Stimulated activated CD8-positive, alpha-beta memory T cell treated with anti-CD3 and anti-CD28 coated beads, Interleukin-12 subunit alpha, Interleukin-12 subunit beta, amount 100 ng/mL, for 24 hours (primary cell): ENCODE data around the gene SBNO2.
A peak's percentile ranks its signal among the peaks of the same experiment; 100 is the strongest.

Experiments used
- DNase-seq: peaks from one replicate; pipeline ENCODE4 v3.0.0-alpha.2; 2020; ENCODE audit errors: extremely low read depth

The SBNO2 gene

DNA sequence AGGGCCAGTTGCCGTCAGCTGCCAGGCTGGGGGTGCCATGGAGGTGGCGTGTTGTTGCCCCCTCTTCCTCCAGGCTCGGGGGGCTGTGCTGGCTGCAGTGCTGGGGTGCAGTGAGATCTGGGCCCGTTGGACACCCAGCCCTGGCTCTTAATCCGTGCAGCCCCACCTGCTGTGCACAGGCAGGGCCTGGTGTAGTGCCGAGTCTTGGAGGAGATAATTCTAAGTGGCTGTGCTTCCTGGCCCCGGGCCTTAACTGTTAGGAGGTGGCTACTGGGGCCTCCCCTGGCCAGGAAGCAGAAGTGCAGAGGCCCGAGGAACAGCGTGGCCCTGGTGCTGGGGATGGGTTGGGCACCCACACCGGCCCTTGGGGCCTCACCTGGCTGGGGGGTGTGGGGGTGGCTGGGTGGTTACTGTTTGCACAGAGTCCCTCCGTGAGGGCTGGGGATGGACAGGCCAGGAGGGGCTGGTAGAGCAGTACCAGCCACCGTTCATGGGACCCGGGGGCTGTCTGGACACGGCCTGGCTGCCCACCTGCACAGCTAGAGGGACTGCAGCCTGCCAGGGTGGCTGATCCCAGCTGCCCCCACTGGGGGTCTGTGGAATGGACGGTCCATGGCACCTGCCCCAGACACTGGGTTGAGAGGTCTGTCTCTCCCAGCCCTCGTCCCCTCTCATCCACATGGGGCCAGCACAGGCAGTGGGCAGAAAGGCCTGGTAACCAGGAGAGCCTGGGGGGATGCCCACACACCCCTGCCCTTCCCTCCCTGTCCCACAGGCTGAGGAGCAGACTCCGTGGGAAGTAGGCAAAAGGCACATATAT is 67.0 kb downstream of the SBNO2 start:
- DNase-seq: no peak

DNA sequence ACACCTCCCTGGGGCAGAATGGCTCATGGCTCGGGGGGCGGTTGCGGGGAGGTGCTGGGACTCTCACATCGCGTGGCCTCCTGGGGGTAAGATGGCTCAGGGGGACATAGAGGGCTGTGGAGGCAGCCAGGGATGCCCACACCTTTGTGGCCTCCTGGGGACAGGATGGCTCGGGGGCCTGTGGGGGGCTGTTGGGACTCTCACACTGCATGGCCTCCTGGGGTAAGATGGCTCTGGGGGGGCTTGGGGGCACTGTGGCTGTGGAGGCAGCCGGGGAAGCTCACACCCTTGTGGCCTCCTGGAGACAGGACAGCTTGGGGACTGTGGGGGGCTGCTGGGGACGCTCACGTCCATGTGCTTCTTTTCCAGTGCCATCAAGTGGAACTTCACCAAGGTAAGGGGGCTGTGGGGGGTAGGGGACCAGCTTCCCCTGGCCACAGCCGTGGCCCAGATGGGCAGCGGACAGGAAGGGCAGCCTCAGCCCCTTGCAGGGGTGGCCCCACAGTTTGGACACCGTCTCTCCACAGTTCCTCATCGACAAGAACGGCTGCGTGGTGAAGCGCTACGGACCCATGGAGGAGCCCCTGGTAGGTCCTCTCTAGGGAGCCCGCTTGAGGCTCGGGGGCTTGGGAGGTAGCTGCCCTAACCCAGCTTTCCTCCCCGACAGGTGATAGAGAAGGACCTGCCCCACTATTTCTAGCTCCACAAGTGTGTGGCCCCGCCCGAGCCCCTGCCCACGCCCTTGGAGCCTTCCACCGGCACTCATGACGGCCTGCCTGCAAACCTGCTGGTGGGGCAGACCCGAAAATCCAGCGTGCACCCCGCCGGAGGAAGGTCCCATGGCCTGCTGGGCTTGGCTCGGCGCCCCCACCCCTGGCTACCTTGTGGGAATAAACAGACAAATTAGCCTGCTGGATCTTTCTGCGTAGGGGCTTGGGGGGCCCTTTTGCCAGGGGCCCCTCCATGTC is 67.9 kb downstream of the SBNO2 start:
- DNase-seq: no peak

DNA sequence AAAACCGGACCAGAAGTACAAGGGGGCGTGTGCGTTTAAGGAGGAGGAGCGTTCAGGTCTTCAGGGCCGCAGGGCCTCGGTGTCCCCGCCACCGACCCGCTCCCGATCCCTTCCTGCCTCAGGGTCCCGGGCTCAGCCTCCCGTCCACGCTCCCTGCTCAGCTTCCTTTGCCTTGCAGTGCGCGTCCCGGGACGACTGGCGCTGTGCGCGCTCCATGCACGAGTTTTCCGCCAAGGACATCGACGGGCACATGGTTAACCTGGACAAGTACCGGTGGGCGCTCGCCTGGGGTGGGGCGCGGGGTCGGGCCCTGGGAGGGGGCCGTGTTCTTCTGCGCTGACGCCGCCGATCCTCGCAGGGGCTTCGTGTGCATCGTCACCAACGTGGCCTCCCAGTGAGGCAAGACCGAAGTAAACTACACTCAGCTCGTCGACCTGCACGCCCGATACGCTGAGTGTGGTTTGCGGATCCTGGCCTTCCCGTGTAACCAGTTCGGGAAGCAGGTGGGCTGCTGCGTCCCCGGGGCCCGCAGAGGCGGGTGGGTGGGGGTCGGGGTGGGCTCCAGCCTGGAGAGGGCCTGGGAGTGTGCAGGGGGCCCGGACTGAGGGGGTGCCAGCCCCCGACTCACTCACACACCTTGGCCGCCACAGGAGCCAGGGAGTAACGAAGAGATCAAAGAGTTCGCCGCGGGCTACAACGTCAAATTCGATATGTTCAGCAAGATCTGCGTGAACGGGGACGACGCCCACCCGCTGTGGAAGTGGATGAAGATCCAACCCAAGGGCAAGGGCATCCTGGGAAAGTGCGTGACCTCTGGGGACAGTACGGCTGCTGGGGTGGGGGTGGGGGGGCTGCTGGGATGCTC is 68.8 kb downstream of the SBNO2 start:
- no peak for DNase-seq

DNA sequence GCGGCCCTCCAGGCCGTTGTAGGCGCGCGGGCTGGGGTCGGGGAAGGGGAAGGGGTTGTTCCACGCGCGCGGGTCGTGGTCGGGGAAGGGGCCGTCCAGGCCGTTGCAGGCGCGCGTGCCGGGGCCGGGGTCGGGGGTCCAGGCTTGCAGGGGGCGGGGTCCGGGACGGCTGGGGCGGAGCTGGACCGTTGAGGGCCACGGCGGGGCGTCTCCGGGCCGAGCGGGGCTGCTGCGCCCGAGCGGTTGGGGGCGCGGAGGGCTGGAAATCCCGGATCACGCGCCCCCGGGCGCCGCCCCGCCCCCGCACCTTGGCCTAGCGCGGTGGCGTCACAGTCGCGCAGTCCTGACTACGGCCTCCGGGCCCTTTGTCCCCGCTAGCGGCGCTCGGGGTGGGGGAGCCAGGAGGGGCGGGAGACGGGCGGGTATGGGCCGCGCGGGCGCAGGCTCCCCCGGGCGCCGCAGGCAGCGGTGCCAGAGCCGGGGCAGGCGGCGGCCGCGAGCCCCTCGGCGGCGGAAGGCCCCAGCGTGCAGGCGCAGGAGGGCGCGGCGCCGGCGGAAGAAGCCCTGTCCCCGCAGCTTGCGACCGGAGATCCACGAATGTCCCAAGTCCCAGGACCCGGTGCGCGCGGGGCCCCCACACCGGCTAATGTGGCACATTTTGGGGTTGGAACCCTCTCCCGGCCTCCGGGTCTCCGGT is 69.6 kb downstream of the SBNO2 start:
- no peak for DNase-seq

DNA sequence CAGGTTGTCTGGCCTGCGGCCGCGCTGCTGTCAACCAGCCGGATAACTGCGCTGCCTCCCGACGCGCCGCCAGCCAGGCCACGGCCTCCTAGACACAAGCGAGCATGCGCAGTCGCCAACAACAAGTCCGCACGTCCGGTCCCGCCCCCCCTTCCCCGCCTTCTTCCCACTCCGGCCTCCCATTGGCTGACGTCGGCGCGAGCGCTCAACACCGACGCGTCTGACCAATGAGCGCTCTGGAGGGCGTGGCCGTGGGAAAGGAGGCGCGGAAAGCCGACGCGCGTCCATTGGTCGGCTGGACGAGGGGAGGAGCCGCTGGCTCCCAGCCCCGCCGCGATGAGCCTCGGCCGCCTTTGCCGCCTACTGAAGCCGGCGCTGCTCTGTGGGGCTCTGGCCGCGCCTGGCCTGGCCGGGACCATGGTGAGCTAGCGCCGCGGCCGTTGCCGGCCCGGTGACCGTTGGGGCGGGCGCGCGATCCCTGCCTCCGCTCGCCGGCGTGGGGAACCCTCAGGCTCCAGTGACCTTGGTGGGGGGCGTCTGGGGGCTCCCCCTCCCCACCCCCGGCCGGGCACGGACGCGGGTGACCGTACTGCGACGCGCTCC is 70.3 kb downstream of the SBNO2 start, which contains the start of gene GPX4:
GPX4 (plus strand) TSS at position 287 of the 603 bp plus-strand sequence; CDS start at position 337, 50 bp downstream.
- peak; percentile 96 for DNase-seq

DNA sequence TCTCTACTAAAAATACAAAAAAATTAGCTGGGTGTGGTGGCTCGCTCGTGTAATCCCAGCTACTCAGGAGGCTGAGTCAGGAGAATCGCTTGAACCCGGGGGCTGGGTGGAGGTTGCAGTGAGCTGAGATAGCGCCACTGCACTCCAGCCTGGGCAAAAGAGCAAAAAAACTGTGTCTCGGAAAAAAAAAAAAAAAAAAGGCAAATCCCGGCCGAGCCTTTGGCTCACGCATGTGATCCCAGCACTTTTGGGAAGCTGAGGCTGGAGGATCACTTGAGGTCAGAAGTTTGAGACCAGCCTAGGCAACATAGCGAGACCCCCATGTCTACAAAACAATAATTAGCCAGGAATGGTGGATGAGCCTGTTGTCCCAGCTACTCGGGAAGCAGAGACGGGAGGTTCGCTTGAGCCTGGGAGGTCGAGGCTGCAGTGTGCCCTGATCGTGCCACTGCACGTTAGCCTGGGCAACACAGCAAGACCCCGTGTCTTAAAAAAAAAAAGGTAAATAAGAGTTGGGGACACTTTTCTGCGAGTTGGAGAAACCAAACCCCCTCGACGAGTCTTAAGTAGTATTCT is 70.8 kb downstream of the SBNO2 start:
- no peak for DNase-seq

DNA sequence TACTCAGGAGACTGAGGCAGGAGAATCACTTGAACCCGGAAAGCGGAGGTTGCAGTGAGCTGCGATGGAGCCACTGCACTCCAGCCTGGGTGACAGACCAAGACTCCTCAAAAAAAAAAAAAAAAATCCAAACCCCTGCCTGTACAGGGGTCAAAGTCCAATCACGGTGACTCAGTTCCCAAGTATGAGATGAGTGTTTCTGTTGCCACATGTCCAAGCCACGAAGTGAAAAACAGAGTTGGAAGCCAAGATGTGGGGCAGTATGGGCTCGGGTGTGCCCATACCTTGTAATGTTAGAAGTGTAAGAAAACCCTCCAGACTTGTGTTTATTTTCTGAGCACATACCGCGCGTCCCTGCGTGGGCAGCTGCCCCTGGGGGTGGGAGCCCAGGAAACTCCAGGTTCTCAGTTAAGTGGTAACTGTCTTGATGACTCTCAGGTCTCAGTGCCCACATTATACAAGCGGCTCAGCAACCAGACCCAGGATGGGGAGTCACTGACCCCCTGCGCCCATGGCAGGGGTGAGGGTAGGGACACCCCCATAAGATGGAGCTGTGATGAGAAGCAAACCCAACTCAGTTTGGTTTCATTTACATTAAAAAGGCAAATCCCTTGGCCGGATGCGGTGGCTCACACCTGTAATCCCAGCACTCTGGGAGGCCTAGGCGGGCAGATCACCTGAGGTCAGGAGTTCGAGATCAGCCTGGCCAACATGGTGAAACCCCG is 71.5 kb downstream of the SBNO2 start:
- no peak for DNase-seq

DNA sequence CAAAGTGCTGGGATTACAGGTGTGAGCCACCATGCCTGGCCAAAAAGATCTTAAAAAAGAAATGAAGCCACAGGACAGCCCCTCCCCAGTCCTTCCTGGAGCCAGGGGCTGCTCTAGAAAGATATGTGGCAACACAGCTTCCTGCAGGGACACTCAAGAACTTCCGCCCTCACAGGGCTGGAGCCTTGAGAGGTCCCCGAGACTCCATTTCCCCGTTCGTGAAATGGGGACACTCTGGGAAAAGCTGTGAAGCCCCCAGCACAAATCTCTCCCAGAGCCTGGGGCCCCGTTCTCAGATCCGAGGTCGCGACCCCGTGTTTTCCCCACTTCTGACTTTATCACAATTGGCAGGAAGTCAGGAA is 72.8 kb downstream of the SBNO2 start:
- DNase-seq: no peak

DNA sequence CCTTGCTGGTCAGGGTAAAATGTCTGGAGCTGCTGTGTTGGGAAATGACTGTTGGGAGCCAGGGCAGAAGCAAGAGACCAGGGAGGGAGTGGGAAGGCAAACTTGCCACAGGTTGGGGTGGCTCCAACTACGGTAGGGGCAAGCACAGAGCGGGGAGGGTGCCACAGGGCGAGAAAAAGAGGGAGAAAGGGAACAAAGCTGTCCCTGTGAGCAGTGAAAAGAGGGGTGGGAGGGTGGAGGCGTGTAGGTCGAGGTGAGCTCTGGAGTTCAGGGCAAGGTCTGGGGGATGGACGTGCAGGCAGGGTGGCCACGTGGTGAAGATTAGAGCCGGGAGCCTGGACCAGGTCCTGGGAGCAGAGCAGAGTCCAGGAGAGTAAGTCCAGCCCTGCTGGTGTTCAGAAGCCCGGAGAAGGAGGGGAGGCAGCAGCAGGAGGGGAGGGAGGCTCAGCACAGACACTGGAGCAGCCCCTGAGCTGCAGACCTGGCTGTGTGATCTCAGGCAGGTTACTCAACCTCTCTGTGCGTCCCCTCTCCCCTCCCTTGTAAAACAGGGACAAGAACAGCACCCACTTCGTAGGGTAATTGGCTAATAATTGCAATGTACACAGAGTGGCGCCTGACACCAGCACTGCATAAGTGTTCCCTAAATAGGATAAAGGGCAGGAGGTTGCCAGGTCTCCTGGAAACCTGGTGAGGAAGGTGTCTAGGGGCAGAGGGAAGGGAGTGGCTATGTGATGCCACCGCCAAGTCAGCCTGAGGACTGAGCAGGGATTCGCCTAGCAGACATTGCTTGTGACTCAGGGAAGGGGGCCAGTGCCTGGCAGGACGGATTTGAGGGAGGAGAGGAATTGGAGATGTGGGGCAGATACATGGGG is 75.7 kb downstream of the SBNO2 start:
- DNase-seq: no peak

DNA sequence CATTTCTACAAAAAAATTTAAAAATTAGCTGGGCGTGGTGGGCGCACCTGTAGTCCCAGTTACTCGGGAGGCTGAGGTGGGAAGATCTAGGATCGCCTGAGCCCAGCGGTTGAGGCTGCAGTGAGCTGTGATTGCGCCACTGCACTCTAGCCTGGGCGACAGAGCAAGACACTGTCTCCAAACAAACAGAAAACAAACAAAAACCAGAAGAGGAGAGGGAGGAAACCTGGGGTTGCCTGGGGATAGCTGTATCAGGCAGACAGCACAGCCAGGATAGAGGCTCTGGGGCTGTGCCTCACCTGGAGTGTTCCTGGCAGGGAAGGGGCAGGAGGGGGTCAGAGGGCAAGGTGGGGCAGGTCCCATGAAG is 76.3 kb downstream of the SBNO2 start:
- DNase-seq: no peak

DNA sequence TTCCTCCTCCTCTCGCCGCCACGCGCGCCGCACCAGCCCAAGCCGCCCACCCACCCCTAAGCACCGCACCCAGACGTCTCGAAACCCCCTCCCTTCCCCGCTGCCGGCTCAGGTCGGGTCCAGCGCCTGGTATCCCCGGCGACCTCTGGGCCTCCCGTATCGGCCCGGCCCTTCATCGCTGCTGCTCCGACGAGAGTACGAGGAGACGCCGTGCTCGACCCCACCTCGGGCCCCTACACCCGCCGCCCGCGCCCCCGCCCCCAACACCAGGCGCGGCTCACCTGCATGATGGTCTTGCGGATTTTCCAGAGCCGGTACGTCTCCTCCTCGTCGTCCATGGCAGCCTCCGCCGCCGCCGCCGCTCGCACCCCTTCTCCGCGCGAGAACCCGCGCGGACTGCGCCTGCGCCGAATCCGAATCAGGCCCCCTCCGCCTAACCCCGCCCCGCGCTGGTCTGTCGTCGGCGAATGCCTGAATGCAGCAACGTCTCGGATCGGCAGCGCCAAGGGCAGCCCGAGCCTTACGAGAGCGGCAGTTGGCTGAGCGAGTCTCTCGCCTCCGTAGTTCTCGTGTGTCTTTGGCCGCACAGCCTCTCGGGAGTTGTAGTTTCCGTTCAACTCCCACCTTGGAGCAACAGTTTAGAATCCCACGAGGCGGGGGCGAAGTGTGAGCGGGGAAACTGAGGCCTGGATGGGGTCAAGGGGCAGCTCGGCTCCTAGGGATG is 78.9 kb downstream of the SBNO2 start, which contains the start of gene POLR2E:
POLR2E (minus strand) TSS at position 398 of the 724 bp plus-strand sequence; CDS start at position 338, 60 bp downstream.
- peak; percentile 95 for DNase-seq

DNA sequence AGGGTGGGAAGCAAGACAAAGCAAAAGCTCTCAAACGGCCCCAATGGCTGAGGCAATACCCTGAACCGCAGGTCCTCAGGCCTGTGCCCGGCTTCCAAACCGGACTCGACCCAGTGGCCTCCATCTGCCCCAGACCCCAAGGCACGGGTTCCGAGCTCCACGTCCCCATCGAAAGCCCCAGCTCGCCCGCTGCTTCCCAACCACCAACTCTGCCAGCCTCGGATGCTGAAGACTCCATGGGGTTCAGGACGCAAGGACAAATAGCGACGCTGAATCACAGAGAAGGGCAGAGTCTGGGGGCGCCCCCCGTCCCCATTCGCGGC is 79.5 kb downstream of the SBNO2 start:
- no peak for DNase-seq

DNA sequence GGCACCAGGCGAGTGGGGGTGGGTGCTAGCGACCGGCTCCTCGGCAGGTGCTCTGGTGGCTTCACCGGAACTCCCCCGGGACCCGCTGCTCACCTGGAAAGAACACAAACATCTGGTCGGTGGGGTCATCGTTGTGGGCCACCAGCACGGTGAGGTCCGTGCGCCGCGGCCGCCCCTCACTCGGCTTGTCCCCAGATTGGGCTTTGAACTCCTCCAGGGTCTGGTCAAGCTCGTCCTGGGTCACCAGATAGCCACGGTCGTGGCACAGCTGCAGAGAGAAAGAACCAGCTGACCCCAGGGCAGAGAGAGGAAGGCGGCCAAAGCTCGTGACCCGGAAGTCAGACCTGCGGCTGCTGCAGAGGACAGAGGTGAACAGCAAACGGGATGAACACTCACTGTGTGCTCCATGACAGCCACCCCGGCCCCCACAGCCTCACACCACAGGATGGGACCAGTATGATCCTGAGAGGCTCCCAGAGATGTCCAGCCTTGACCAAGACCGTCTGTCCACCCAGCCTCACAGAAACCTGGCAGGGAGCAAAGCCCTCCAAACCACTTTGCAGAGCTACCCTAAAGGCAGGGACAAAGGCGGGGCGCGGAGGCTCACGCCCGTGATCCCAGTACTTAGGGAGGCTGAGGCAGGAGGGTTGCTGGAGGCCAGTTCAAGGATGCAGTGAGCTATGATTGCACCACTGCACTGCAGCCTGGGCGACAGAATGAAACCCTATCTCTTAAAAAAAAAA is 80.1 kb downstream of the SBNO2 start:
- DNase-seq: no peak

DNA sequence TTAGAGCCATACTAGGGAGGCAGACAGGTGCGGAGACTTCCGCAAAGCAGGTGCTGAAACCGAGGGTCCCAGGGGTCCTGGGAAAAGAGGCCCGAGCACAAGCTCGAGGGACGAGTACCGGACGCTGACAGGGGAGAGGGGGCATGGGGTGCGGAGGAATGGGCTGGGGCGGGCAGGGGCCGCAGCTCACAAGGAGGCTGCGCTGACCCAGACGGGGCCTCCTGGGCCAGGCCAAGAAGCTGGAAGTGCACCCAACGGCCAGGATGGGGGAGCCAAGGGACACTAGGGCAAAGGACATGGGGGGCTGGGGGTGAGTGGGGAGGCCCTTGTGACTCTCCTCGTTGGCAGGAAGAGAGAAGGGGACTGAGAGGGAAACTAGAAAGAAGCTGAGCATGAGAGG is 80.7 kb downstream of the SBNO2 start:
- DNase-seq: no peak

DNA sequence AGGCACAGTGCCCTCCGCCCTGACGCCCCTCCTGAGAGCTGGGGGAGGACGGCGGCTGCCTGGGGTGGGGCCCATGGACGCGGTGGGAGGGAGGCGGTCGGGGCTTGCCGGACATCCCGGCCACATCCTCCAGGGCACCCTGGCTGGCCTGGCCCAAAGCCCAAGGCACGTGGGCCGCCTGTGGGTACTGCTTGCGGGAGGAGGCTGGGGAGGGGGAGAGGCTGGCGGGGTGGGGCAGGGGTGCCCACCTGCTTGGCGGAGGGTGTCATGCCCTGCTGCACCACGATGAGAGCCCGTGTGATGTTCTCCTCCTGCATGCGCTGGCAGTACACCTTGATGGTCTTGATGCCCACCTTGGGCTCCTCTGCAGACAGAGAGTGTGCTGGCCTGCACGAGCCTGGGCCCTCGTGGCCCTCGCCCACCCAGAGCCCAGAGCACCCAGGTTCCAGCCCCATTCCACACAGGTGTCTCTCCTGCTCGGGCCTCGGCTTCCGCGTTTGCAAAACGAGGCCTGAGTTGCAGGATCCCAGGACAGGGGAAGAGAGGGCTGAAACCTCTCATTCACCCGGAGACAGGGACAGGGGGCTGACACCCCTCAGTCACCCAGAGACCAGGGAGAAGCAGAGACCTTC is 82.4 kb downstream of the SBNO2 start:
- DNase-seq: no peak

DNA sequence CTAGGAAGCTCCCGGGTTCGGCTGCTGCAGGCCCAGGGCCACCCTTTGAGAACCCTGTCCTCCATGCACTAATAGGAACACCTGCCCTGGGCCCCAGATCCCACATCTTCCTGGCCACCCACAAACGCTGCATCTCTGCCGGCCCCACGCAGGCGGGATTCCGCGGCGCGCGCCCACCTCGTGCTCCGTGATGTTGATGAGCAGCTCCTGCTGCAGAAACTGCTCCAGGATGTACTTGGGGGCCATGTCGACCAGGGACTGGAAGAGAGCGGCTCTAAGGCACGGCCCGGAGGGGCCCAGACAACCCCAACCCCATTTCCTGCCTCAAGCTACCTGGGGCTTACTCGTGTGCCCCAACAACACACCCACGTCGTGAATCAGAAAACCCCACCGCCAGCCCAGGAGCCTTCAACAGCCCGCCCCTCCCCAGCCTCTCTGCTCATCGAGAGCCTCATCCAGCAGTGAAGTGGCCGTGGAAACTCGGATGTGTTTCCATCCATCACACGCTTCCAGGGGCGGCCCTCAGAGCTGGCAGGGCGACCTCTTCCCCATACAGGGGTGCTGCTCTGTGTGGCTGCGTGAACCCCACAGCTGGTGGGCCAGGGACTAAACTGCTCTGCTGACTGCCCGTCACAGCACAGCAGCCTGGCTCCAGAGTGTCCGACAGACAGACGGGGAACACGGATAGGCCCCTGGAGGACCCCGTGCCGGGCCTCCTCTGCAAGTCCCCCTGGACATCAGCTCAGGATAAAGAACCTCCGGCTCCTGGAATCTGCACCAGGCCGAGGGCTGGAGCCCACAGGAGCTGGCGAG is 83.1 kb downstream of the SBNO2 start:
- no peak for DNase-seq
